GM21528 (cell line): ENCODE measurements around the gene PRIM2.
"Not testable (repeated sequence)": the region's sequence is repeated elsewhere in the genome, so short reads cannot be mapped to it uniquely, and the experiment has no call there.

Source experiments
- ATAC-seq: cut with Tn5 transposase; IDR thresholded peaks from one replicate; pipeline ENCODE4 v1.9.1; 2021; ENCODE audit warnings: mild to moderate bottlenecking, moderate library complexity; ENCODE audit not compliant: unreplicated experiment, low FRiP score

PRIM2 gene

DNA sequence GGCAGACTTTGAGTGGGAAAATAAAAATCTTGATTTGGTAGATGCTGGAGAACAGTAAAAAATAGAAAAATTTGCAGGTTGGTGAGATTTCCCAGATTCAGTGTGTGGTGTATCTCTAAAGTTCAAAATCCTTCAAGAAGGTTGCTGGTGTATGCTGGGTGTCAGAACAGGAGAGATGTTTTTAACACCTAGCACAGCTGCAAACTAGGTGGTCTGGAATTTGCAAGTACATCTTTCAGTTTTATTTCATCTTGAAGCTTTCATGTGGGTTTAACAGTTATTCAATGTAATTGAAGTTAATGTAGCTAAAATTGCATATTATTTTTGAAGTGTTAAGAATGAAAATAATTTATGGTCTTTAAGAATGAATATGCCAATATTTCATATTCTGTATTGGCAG lies 40.9 kb downstream of the PRIM2 start:
- not testable (repeated sequence) for ATAC-seq

- not testable (repeated sequence) for ATAC-seq
Observed at GRCh38 chr6:57359766-57360165, 42.3 kb downstream of the PRIM2 start.

GRCh38 chr6:57362340-57362739 lies 44.9 kb downstream of the PRIM2 start:
- ATAC-seq: not testable (repeated sequence)

DNA sequence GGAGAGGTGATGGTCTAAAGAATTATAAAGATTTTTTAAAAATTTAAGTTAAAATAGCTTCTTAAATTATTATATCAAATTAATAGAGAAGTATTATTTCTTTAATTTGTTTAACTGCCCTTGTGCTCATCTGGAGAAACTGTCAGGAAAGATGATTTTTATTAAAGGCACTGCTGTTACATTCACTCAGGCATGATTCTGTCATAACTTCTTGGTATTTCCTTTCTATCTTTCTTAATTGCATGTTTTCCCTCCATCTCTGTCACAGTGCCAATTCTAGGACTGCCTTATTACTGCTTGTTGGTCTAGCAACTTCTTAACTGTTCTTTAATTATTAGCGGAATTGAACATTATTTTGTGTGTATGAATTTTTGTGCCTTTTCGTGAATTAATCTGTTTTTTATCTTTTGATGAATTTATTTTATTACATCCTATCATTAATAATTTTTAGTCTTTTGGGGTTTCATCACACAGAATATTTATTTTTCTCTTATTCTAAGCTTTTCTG lies 47.7 kb downstream of the PRIM2 start:
- ATAC-seq: not testable (repeated sequence)

DNA sequence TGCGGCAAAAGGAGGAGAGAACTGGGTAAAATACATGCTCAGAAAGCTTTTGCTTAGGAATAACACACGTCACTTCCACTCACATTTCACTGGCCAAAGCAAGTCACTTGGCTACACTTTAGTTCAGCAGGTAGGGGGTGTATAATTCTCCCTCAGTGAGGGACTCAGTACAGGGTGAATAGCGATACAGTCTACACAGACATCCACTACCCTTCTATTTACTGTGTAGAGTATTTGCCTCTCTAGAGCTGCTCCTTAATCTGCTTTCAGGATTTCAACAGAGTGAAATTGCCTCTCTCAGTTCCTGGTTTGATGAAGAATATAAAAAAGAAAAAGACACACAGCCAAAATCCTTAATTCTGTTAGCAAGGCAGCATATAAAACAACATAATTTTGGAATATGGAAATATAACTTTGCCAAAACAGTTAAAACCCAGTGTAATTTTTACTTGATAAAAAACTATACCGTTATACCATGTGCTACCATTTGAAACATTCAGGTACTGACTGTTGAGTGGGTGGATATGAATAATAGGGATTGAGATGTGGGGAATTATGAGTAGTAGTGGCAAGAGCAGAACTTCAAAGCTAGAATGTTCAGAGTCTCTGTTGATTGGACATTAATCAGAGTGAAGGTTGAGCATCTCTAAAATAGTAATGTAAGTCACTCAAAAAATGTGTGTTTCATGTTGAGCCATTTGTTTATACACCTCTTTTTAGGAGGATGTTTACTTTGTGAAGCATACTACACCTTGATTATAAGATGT lies 51.7 kb downstream of the PRIM2 start:
- not testable (repeated sequence) for ATAC-seq

DNA sequence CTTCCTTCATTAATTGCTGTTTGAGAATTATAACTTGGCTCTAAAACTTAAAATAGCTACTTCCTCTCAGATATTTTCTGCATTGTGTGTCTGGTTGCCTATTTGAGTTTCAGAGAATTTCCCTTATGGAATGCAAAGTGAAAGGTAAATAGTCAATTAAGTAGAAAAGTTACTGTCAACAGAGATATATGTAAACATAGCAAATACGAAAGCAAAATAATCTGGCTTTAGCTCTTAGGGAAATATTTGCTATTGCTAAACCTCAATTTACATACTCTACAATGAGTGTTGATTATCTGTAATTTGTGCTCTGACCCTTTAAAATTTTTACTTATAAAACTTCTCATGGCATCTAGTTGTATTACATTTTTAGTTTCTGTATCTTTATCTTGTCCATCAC lies 54.3 kb downstream of the PRIM2 start:
- not testable (repeated sequence) for ATAC-seq

DNA sequence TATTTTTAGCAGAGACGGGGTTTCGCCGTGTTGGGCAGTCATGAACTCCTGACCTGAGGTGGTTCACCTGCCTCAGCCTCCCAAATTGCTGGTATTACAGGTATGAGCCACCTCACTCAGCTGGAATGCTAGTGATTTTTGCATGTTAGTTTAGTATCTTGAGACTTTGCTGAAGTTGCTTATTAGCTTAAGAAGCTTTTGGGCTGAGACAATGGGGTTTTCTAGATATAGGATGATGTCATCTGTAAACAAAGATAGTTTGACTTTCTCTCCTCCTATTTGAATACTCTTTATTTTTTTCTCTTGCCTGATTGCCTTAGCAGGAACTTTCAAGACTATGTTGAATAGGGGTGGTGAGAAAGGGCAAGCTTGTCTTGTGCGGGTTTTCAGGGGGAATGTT lies 57.3 kb downstream of the PRIM2 start:
- not testable (repeated sequence) for ATAC-seq

GRCh38 chr6:57376083-57376482 lies 58.7 kb downstream of the PRIM2 start:
- ATAC-seq: not testable (repeated sequence)

- ATAC-seq: not testable (repeated sequence)
Observed at GRCh38 chr6:57389038-57389592, 71.7 kb downstream of the PRIM2 start.

DNA sequence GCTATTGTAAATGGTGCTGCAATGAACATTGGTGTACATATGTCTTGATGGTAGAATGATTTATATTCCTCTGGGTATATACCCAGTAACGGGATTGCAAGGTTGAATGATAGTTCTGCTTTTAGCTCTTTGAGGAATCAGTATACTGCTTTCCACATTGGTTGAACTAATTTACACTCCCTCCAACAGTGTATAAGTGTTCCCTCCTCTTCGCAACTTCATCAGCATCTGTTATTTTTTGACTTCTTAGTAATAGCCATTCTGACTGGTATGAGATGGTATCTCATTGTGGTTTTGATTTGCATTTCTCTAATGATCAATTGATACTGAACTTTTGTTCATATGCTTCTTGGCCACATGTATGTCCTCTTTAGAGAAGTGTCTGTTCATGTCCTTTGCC lies 73.4 kb downstream of the PRIM2 start:
- not testable (repeated sequence) for ATAC-seq

DNA sequence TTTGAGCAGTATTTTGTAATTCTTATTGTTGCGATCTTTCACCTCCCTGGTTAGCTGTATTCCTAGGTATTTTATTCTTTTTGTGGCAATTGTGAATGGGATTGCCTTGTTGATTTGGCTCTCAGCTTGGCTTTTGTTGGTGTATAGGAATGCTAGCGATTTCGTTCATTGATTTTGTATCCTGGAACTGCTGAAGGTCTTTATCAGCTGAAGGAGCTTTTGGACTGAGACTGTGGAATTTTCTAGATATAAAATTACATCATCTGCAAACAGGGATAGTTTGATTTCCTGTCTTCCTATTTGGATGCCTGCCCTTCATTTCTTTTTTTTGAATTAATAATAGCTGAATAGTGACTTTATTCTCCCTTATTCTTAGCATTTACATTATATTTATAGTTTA lies 74.6 kb downstream of the PRIM2 start:
- ATAC-seq: not testable (repeated sequence)

- ATAC-seq: not testable (repeated sequence)
Observed at GRCh38 chr6:57419341-57419740, 101.9 kb downstream of the PRIM2 start.

DNA sequence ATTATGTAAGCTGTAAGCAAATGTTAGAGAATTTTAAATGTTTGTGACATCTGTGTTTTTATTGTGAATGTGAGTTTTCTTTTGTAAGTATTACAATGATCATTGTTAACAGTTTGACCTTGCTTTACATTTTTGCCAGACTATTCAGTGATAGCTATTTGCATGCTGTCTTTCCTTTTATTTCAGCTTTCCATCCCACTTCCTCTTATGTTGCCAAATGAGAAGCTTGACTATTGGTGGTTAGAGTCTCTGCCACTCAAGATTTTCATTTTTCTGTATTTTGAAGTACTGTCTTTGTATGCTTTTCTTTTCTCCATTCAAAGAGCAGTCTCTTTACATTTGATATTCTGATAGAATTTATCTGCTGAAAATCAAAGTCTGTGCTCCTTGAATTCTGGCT lies 104.1 kb downstream of the PRIM2 start:
- peak; percentile 76 for ATAC-seq

DNA sequence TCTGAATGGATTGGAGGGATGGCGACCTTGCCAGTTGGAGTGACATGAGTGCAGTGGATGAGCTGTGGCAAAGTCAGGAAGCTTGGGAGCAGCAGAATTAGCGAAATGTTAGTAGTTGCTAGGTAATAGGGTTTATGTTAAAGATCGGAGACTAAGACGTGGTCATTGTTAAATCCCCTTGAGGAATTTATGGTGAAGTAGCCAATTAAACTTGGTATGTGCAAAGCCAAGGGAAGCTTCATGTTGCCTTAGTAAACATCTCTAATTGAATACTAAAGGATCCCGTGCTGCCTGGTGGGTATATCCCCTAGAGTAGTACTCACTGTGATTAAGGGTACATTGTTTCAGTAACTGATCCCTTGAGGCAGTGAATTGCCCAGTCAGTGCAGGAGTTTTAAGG lies 106.0 kb downstream of the PRIM2 start:
- ATAC-seq: no peak

- ATAC-seq: not testable (repeated sequence)
Observed at GRCh38 chr6:57431742-57432141, 114.3 kb downstream of the PRIM2 start.

GRCh38 chr6:57432157-57432556 lies 114.7 kb downstream of the PRIM2 start:
- no peak for ATAC-seq

DNA sequence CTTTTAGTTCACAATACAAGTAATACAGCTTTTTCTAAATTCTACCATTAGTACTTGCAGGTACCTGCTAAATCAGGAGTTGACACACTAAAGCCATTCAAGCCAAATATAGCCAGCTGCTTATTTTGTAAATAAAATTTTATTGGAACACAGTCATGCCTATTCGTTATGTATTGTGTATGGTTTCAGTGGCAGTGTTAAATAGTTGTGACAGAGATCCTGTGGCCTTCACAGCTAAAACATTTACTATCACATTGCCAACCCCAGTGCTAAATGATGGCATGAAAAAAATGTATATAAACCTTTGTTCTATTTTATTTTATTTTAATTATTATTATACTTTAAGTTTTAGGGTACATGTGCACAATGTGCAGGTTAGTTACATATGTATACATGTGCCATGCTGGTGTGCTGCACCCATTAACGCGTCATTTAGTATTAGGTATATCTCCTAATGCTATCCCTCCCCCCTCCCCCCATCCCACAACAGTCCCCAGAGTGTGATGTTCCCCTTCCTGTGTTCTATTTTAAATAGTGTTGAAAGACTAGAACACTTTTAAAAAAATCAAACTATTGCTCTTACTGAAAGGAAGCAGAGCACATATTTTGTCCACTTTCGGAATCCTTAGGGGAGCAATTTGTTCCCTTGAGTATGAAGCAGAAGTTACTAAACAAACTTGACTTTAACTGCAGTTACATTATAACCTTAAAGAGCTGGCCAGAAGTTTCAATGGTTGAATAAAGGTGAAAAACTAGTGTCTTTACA lies 115.7 kb downstream of the PRIM2 start:
- ATAC-seq: peak; percentile 65

GRCh38 chr6:57433790-57434189 lies 116.4 kb downstream of the PRIM2 start:
- ATAC-seq: not testable (repeated sequence)

- ATAC-seq: no peak
Observed at GRCh38 chr6:57434944-57435343, 117.5 kb downstream of the PRIM2 start.

DNA sequence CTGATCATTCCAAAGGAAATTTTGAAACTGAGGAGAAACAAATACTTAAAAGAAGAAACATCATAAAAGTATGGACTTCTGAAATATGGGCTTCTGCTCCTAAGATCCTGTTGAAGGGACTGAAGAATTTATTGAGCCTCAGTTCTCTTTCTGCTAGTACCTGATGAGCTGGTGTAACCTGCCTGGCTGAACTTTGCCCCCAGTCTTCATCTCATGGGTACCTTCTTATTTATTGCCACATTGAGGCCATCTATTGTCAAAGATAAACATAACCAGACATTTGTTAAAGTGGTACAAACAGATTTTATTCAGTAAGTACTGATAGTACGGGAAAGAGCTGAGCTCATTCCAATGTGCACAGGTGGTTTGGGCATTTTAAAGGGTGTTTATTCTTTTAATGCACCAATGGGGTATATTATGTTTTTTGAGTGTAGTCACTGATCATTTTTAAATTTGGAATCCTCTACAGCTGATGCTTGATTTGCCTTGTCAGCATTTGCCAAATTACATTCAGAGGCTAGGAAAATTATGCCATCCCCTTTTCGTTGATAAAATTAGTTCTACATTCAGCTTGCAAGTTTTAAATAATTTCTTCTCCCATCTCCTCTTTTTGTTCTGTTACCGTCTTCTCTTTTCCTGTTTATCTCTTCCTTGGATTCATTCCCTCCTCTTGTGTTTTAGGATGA lies 118.2 kb downstream of the PRIM2 start:
- no peak for ATAC-seq

DNA sequence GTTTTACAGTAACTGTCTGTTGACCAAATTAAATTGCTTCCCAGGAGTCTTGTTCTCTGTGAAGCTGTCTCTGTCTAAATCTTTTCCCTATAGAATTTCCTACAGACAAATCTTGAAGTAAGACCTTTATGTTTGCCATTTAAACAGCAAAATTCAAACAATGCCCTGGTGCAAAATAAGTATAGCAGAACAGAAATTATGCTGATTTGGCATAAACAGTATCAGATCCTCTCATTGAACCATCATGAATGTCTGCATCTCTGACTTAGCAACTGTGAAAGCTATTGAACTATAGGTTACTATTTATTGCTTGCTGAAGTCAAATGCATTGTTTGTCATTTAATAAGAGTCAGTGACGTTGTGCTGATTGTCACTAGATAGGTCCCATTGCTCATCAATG lies 123.3 kb downstream of the PRIM2 start:
- ATAC-seq: not testable (repeated sequence)
